ENCODE measurements around the gene WNK4. TPM values are rescaled to one million over a fixed set of nuclear protein-coding genes. Genes with fewer than 3 reads are reported as not detected.

The WNK4 gene
- total and polyA plus RNA-seq, 9 of the 15 experiments (the other 6 are each of a cell fraction or from before 2014, with no cell fraction given), result 0.32 to 25.8 (median 4.5) TPM

DNA sequence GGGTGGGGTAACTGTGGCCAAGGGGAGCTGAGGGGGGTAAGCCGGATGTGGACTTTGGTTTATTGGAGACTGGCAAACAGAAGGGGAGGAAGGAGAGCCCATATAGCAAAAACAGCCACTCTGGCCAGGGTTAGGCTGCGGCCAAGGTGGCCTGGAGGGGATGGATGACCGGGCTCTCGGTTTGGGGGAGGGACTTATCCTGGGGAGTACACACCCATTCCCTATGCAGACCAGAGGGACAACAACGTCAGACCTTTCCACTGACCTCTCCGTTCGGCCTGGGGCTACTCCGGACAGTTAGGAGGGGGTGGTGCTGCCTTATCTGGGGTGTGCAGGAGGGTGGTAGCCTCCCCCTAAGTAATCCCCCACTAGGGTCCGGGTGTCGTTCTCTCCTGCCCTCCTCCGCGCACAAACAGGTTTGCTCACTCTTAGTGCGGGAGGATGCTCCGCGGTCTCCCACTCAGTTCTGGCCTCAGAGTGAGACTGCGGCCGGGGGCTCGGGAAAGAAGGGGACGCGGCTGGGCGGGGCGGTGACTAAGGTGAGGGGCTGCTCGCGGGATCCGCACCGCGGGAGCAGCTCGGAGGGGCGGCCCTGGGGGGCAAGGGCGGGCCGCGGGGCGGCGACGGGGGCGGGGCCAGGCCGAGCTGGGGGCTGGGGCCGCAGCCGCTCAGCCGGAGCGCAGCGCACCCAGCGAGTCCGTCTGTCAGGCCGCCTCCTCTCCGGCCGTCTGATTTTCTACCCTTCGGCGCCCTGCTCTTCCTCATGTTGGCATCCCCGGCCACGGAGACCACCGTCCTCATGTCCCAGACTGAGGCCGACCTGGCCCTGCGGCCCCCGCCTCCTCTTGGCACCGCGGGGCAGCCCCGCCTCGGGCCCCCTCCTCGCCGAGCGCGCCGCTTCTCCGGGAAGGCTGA lies at the start of gene WNK4 (continued):
- TF ChIP-seq, protein P1, sequence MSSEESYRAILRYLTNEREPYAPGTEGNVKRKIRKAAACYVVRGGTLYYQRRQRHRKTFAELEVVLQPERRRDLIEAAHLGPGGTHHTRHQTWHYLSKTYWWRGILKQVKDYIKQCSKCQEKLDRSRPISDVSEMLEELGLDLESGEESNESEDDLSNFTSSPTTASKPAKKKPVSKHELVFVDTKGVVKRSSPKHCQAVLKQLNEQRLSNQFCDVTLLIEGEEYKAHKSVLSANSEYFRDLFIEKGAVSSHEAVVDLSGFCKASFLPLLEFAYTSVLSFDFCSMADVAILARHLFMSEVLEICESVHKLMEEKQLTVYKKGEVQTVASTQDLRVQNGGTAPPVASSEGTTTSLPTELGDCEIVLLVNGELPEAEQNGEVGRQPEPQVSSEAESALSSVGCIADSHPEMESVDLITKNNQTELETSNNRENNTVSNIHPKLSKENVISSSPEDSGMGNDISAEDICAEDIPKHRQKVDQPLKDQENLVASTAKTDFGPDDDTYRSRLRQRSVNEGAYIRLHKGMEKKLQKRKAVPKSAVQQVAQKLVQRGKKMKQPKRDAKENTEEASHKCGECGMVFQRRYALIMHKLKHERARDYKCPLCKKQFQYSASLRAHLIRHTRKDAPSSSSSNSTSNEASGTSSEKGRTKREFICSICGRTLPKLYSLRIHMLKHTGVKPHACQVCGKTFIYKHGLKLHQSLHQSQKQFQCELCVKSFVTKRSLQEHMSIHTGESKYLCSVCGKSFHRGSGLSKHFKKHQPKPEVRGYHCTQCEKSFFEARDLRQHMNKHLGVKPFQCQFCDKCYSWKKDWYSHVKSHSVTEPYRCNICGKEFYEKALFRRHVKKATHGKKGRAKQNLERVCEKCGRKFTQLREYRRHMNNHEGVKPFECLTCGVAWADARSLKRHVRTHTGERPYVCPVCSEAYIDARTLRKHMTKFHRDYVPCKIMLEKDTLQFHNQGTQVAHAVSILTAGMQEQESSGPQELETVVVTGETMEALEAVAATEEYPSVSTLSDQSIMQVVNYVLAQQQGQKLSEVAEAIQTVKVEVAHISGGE (CRISPR knock-in tag; IDR thresholded peaks at IDR 0.05), result peak in 1 of 3 experiments; percentile 73; a peak in 2 of 6 replicates
- TF ChIP-seq HNRNPUL1 (IDR thresholded peaks at IDR 0.05; ENCODE audit: low read length), result no peak
- no peak for TF ChIP-seq ZNF239 (CRISPR knock-in tag; IDR thresholded peaks at IDR 0.05)
- no peak for TF ChIP-seq SMAD3 (CRISPR knock-in tag; conservative IDR thresholded peaks at IDR 0.05)
- no peak for TF ChIP-seq HDAC6 (IDR thresholded peaks at IDR 0.05; ENCODE audit: low read depth, low read length)
- TF ChIP-seq FUS (optimal IDR thresholded peaks at IDR 0.05; ENCODE audit: low read depth, low read length), result no peak
- TF ChIP-seq NELFE (IDR thresholded peaks at IDR 0.05; ENCODE audit: insufficient read depth, insufficient read length), result no peak
- TF ChIP-seq MIER1 (IDR thresholded peaks at IDR 0.05; ENCODE audit: low read depth), result no peak
- TF ChIP-seq, protein P2, sequence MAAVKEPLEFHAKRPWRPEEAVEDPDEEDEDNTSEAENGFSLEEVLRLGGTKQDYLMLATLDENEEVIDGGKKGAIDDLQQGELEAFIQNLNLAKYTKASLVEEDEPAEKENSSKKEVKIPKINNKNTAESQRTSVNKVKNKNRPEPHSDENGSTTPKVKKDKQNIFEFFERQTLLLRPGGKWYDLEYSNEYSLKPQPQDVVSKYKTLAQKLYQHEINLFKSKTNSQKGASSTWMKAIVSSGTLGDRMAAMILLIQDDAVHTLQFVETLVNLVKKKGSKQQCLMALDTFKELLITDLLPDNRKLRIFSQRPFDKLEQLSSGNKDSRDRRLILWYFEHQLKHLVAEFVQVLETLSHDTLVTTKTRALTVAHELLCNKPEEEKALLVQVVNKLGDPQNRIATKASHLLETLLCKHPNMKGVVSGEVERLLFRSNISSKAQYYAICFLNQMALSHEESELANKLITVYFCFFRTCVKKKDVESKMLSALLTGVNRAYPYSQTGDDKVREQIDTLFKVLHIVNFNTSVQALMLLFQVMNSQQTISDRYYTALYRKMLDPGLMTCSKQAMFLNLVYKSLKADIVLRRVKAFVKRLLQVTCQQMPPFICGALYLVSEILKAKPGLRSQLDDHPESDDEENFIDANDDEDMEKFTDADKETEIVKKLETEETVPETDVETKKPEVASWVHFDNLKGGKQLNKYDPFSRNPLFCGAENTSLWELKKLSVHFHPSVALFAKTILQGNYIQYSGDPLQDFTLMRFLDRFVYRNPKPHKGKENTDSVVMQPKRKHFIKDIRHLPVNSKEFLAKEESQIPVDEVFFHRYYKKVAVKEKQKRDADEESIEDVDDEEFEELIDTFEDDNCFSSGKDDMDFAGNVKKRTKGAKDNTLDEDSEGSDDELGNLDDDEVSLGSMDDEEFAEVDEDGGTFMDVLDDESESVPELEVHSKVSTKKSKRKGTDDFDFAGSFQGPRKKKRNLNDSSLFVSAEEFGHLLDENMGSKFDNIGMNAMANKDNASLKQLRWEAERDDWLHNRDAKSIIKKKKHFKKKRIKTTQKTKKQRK (IDR thresholded peaks at IDR 0.05; ENCODE audit: borderline replicate concordance, low read depth, low read length), result no peak
- no peak for TF ChIP-seq POU5F1 (IDR thresholded peaks at IDR 0.05; ENCODE audit: borderline replicate concordance, low read depth, low read length, partially characterized antibody)
- TF ChIP-seq LEF1 (IDR thresholded peaks at IDR 0.05), result peak; percentile 94
- peak; percentile 93 for TF ChIP-seq NCOR1 (IDR thresholded peaks at IDR 0.05)
- TF ChIP-seq, protein P3, sequence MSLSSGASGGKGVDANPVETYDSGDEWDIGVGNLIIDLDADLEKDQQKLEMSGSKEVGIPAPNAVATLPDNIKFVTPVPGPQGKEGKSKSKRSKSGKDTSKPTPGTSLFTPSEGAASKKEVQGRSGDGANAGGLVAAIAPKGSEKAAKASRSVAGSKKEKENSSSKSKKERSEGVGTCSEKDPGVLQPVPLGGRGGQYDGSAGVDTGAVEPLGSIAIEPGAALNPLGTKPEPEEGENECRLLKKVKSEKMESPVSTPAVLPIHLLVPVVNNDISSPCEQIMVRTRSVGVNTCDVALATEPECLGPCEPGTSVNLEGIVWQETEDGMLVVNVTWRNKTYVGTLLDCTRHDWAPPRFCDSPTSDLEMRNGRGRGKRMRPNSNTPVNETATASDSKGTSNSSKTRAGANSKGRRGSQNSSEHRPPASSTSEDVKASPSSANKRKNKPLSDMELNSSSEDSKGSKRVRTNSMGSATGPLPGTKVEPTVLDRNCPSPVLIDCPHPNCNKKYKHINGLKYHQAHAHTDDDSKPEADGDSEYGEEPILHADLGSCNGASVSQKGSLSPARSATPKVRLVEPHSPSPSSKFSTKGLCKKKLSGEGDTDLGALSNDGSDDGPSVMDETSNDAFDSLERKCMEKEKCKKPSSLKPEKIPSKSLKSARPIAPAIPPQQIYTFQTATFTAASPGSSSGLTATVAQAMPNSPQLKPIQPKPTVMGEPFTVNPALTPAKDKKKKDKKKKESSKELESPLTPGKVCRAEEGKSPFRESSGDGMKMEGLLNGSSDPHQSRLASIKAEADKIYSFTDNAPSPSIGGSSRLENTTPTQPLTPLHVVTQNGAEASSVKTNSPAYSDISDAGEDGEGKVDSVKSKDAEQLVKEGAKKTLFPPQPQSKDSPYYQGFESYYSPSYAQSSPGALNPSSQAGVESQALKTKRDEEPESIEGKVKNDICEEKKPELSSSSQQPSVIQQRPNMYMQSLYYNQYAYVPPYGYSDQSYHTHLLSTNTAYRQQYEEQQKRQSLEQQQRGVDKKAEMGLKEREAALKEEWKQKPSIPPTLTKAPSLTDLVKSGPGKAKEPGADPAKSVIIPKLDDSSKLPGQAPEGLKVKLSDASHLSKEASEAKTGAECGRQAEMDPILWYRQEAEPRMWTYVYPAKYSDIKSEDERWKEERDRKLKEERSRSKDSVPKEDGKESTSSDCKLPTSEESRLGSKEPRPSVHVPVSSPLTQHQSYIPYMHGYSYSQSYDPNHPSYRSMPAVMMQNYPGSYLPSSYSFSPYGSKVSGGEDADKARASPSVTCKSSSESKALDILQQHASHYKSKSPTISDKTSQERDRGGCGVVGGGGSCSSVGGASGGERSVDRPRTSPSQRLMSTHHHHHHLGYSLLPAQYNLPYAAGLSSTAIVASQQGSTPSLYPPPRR (CRISPR knock-in tag; IDR thresholded peaks at IDR 0.05; ENCODE audit: borderline replicate concordance), result no peak
- TF ChIP-seq ESRRB (CRISPR knock-in tag; IDR thresholded peaks at IDR 0.05; ENCODE audit: borderline replicate concordance), result no peak
- no peak for TF ChIP-seq PURB (CRISPR knock-in tag; IDR thresholded peaks at IDR 0.05; ENCODE audit: low read depth)

Measured in K562 (cell line).